ENCODE data around the gene CNKSR1.

DNA sequence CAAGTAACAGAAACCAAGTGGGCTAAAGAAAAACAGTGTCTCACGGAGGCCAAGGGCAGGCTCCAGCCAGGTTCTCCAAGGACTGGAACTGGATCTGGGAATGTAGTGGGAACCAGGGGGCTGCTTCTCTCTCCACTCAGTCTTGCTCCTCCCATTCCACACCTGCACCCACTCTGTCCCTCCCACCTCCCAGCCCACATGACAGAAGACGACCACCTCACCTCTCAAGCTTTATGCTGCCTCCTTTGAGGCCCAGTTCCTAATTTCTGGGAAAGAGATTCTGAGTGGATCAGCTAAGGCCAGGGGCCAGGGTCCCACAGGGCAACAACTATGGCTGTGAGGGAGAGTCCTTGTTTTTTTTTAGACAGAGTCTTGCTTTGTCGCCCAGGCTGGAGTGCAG lies 38.0 kb downstream of the CNKSR1 start:
- TF ChIP-seq, protein P1, sequence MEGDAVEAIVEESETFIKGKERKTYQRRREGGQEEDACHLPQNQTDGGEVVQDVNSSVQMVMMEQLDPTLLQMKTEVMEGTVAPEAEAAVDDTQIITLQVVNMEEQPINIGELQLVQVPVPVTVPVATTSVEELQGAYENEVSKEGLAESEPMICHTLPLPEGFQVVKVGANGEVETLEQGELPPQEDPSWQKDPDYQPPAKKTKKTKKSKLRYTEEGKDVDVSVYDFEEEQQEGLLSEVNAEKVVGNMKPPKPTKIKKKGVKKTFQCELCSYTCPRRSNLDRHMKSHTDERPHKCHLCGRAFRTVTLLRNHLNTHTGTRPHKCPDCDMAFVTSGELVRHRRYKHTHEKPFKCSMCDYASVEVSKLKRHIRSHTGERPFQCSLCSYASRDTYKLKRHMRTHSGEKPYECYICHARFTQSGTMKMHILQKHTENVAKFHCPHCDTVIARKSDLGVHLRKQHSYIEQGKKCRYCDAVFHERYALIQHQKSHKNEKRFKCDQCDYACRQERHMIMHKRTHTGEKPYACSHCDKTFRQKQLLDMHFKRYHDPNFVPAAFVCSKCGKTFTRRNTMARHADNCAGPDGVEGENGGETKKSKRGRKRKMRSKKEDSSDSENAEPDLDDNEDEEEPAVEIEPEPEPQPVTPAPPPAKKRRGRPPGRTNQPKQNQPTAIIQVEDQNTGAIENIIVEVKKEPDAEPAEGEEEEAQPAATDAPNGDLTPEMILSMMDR (conservative IDR thresholded peaks at IDR 0.05; ENCODE audit: low read length): no peak
- TF ChIP-seq EZH2phosphoT487 (IDR thresholded peaks at IDR 0.05; ENCODE audit: borderline replicate concordance, low read depth, low read length): no peak

Data from OCI-LY7 (cell line).